Measurements from ENCODE around the gene PTGIS. TPM values are rescaled to one million over a fixed set of nuclear protein-coding genes. Genes with fewer than 3 reads are reported as not detected.

The PTGIS gene
- total RNA-seq, 1 donor from 2014 or later: 42.1 TPM

- no peak overlapping the region for H3K4me3 ChIP-seq
- no peaks in the 10 kb centered on the region for H3K36me3 ChIP-seq
- no peaks in the 10 kb centered on the region for H3K9me3 ChIP-seq
- no peaks in the 10 kb centered on the region for H3K4me1 ChIP-seq
- intact Hi-C loops (cut with DNase I): no loop called here
- ATAC-seq: no peak
- H3K27me3 ChIP-seq: peaks cover 8% of the 10 kb centered on the region
- TF ChIP-seq, protein P1, sequence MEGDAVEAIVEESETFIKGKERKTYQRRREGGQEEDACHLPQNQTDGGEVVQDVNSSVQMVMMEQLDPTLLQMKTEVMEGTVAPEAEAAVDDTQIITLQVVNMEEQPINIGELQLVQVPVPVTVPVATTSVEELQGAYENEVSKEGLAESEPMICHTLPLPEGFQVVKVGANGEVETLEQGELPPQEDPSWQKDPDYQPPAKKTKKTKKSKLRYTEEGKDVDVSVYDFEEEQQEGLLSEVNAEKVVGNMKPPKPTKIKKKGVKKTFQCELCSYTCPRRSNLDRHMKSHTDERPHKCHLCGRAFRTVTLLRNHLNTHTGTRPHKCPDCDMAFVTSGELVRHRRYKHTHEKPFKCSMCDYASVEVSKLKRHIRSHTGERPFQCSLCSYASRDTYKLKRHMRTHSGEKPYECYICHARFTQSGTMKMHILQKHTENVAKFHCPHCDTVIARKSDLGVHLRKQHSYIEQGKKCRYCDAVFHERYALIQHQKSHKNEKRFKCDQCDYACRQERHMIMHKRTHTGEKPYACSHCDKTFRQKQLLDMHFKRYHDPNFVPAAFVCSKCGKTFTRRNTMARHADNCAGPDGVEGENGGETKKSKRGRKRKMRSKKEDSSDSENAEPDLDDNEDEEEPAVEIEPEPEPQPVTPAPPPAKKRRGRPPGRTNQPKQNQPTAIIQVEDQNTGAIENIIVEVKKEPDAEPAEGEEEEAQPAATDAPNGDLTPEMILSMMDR (IDR thresholded peaks at IDR 0.05): no peak
- DNase-seq: no peak
- no peak overlapping the region for H3K27ac ChIP-seq
These were observed 112.2 kb downstream of the PTGIS start for GRCh38 chr20:49455691-49456090.

Other genes with a start within 250 kb of the PTGIS start
- gene KCNB1, start 85.5 kb downstream of the PTGIS start, total RNA-seq: 0.41 TPM
- gene B4GALT5, start 145.7 kb upstream of the PTGIS start, total RNA-seq: 46.1 TPM
- 15.0 TPM for gene SLC9A8, start 244.7 kb upstream of the PTGIS start, total RNA-seq

Measured in upper lobe of right lung (tissue), 1 donor.